ENCODE results near the gene CINP. TPM values are rescaled to one million over a fixed set of nuclear protein-coding genes. Genes with fewer than 3 reads are reported as not detected.
A peak's percentile ranks its signal among the peaks of the same experiment; 100 is the strongest.

The CINP gene
- total and polyA plus RNA-seq, 2 experiments from 2014 or later, result 54.0 to 63.1 TPM

DNA sequence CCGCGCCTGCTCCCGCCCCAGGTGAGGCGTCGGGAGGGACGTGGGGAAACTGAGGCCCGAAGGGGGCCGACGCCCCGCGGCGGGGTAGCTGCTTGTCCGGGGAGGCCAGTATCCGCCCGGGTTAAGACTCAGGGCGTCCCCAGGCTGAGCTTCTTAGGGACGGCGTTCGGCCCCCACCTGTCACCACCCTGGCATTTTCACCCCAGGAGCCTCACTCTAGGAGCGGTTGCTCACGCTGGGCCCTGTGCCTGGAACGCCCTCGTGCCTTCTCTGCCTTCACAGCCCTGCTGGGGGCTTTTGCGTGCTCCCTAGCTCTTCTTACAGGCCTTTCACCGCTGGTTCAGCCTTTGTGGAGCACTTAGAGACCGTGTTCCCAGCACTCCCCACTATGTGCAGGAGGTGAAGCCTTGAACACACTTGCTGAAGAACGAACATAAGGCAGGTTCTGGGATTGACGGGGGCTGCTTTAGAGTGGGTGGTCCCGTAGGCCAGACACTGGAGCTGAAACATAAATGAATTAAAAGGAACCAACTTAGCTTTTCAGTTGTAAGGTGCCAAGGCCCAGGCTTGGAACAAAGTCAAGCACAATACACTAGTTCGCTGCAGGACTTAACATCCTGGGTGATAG lies 42.5 kb downstream of the CINP start:
- peak; percentile 65 for DNase-seq (ENCODE audit: low spot score)
- H2AFZ ChIP-seq, result peak overlapping the region; percentile 89
- H3F3A ChIP-seq (replicated peaks; ENCODE audit: low read depth), result peaks cover 19% of the 10 kb centered on the region; the same call in 1 of the 2 replicates
- peak overlapping the region; percentile 96 for H3K4me2 ChIP-seq
- no peaks in the 10 kb centered on the region for H3K36me3 ChIP-seq (ENCODE audit: insufficient read depth)
- peak; percentile 5 for ATAC-seq
- peaks cover 11% of the 10 kb centered on the region for H3K27me3 ChIP-seq (ENCODE audit: insufficient read depth)
- no peaks in the 10 kb centered on the region for H3K79me2 ChIP-seq (replicated peaks; ENCODE audit: insufficient read depth)
- H3K9me3 Mint-ChIP-seq, result 0 out of 3 replicates have a peak, but pooled peaks cover 5% of the 10 kb centered on the region
- peaks cover 27% of the 10 kb centered on the region for H3K4me1 ChIP-seq (ENCODE audit: insufficient read depth)
- no peak overlapping the region for H3K27ac ChIP-seq (ENCODE audit: low read depth)
- no peaks in the 10 kb centered on the region for H4K20me1 ChIP-seq (replicated peaks; ENCODE audit: insufficient read depth)
- H3K9me2 ChIP-seq (ENCODE audit: insufficient read depth), result no peaks in the 10 kb centered on the region
- H3K4me3 Mint-ChIP-seq, result peak overlapping the region; percentile 90
- peaks cover 4% of the 10 kb centered on the region; the same call in 2 of the 3 replicates for H3K36me3 Mint-ChIP-seq (ENCODE audit: low read depth)
- H3K27me3 Mint-ChIP-seq (ENCODE audit: insufficient read depth, low read depth, poor library complexity), result peaks cover 22% of the 10 kb centered on the region
- H3K27ac Mint-ChIP-seq, result peak overlapping the region; percentile 82; the same call in 1 of the 2 replicates
- peak overlapping the region; percentile 62 for H3K4me3 ChIP-seq
- peaks cover 28% of the 10 kb centered on the region for H3K4me1 Mint-ChIP-seq
- TF ChIP-seq EZH2phosphoT487 (IDR thresholded peaks at IDR 0.05; ENCODE audit: unreplicated experiment), result no peak
- no peak for TF ChIP-seq EZH2 (IDR thresholded peaks at IDR 0.05; ENCODE audit: low read depth, unreplicated experiment)
- TF ChIP-seq, protein P1, sequence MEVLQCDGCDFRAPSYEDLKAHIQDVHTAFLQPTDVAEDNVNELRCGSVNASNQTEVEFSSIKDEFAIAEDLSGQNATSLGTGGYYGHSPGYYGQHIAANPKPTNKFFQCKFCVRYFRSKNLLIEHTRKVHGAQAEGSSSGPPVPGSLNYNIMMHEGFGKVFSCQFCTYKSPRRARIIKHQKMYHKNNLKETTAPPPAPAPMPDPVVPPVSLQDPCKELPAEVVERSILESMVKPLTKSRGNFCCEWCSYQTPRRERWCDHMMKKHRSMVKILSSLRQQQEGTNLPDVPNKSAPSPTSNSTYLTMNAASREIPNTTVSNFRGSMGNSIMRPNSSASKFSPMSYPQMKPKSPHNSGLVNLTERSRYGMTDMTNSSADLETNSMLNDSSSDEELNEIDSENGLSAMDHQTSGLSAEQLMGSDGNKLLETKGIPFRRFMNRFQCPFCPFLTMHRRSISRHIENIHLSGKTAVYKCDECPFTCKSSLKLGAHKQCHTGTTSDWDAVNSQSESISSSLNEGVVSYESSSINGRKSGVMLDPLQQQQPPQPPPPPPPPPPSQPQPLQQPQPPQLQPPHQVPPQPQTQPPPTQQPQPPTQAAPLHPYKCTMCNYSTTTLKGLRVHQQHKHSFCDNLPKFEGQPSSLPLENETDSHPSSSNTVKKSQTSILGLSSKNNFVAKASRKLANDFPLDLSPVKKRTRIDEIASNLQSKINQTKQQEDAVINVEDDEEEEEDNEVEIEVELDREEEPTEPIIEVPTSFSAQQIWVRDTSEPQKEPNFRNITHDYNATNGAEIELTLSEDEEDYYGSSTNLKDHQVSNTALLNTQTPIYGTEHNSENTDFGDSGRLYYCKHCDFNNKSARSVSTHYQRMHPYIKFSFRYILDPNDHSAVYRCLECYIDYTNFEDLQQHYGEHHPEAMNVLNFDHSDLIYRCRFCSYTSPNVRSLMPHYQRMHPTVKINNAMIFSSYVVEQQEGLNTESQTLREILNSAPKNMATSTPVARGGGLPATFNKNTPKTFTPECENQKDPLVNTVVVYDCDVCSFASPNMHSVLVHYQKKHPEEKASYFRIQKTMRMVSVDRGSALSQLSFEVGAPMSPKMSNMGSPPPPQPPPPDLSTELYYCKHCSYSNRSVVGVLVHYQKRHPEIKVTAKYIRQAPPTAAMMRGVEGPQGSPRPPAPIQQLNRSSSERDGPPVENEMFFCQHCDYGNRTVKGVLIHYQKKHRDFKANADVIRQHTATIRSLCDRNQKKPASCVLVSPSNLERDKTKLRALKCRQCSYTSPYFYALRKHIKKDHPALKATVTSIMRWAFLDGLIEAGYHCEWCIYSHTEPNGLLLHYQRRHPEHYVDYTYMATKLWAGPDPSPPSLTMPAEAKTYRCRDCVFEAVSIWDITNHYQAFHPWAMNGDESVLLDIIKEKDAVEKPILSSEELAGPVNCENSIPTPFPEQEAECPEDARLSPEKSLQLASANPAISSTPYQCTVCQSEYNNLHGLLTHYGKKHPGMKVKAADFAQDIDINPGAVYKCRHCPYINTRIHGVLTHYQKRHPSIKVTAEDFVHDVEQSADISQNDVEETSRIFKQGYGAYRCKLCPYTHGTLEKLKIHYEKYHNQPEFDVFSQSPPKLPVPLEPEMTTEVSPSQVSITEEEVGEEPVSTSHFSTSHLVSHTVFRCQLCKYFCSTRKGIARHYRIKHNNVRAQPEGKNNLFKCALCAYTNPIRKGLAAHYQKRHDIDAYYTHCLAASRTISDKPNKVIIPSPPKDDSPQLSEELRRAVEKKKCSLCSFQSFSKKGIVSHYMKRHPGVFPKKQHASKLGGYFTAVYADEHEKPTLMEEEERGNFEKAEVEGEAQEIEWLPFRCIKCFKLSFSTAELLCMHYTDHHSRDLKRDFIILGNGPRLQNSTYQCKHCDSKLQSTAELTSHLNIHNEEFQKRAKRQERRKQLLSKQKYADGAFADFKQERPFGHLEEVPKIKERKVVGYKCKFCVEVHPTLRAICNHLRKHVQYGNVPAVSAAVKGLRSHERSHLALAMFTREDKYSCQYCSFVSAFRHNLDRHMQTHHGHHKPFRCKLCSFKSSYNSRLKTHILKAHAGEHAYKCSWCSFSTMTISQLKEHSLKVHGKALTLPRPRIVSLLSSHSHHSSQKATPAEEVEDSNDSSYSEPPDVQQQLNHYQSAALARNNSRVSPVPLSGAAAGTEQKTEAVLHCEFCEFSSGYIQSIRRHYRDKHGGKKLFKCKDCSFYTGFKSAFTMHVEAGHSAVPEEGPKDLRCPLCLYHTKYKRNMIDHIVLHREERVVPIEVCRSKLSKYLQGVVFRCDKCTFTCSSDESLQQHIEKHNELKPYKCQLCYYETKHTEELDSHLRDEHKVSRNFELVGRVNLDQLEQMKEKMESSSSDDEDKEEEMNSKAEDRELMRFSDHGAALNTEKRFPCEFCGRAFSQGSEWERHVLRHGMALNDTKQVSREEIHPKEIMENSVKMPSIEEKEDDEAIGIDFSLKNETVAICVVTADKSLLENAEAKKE (CRISPR knock-in tag; IDR thresholded peaks at IDR 0.05), result no peak
- no peak for TF ChIP-seq ZNF114 (CRISPR knock-in tag; IDR thresholded peaks at IDR 0.05)
- no peak for TF ChIP-seq ZNF331 (CRISPR knock-in tag; IDR thresholded peaks at IDR 0.05; ENCODE audit: low read depth)
- no peak for TF ChIP-seq JUNB (IDR thresholded peaks at IDR 0.05; ENCODE audit: unreplicated experiment)
- TF ChIP-seq STAT1 (IDR thresholded peaks at IDR 0.05; ENCODE audit: unreplicated experiment), result no peak
- TF ChIP-seq, protein P2, sequence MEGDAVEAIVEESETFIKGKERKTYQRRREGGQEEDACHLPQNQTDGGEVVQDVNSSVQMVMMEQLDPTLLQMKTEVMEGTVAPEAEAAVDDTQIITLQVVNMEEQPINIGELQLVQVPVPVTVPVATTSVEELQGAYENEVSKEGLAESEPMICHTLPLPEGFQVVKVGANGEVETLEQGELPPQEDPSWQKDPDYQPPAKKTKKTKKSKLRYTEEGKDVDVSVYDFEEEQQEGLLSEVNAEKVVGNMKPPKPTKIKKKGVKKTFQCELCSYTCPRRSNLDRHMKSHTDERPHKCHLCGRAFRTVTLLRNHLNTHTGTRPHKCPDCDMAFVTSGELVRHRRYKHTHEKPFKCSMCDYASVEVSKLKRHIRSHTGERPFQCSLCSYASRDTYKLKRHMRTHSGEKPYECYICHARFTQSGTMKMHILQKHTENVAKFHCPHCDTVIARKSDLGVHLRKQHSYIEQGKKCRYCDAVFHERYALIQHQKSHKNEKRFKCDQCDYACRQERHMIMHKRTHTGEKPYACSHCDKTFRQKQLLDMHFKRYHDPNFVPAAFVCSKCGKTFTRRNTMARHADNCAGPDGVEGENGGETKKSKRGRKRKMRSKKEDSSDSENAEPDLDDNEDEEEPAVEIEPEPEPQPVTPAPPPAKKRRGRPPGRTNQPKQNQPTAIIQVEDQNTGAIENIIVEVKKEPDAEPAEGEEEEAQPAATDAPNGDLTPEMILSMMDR (conservative IDR thresholded peaks at IDR 0.05; ENCODE audit: low read depth in 2 of 2), result no peak
- TF ChIP-seq, protein P3, sequence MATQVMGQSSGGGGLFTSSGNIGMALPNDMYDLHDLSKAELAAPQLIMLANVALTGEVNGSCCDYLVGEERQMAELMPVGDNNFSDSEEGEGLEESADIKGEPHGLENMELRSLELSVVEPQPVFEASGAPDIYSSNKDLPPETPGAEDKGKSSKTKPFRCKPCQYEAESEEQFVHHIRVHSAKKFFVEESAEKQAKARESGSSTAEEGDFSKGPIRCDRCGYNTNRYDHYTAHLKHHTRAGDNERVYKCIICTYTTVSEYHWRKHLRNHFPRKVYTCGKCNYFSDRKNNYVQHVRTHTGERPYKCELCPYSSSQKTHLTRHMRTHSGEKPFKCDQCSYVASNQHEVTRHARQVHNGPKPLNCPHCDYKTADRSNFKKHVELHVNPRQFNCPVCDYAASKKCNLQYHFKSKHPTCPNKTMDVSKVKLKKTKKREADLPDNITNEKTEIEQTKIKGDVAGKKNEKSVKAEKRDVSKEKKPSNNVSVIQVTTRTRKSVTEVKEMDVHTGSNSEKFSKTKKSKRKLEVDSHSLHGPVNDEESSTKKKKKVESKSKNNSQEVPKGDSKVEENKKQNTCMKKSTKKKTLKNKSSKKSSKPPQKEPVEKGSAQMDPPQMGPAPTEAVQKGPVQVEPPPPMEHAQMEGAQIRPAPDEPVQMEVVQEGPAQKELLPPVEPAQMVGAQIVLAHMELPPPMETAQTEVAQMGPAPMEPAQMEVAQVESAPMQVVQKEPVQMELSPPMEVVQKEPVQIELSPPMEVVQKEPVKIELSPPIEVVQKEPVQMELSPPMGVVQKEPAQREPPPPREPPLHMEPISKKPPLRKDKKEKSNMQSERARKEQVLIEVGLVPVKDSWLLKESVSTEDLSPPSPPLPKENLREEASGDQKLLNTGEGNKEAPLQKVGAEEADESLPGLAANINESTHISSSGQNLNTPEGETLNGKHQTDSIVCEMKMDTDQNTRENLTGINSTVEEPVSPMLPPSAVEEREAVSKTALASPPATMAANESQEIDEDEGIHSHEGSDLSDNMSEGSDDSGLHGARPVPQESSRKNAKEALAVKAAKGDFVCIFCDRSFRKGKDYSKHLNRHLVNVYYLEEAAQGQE (IDR thresholded peaks at IDR 0.05; ENCODE audit: unreplicated experiment), result no peak
- TF ChIP-seq NANOG (IDR thresholded peaks at IDR 0.05; ENCODE audit: borderline replicate concordance), result no peak
- TF ChIP-seq, protein P4, sequence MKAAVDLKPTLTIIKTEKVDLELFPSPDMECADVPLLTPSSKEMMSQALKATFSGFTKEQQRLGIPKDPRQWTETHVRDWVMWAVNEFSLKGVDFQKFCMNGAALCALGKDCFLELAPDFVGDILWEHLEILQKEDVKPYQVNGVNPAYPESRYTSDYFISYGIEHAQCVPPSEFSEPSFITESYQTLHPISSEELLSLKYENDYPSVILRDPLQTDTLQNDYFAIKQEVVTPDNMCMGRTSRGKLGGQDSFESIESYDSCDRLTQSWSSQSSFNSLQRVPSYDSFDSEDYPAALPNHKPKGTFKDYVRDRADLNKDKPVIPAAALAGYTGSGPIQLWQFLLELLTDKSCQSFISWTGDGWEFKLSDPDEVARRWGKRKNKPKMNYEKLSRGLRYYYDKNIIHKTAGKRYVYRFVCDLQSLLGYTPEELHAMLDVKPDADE (IDR thresholded peaks at IDR 0.05), result no peak
- no peak for TF ChIP-seq CREB1 (CRISPR knock-in tag; IDR thresholded peaks at IDR 0.05; ENCODE audit: low read depth)
- TF ChIP-seq POLR2AphosphoS5 (IDR thresholded peaks at IDR 0.05; ENCODE audit: low read depth), result no peak
